ENCODE results near the gene TSFM.

DNA sequence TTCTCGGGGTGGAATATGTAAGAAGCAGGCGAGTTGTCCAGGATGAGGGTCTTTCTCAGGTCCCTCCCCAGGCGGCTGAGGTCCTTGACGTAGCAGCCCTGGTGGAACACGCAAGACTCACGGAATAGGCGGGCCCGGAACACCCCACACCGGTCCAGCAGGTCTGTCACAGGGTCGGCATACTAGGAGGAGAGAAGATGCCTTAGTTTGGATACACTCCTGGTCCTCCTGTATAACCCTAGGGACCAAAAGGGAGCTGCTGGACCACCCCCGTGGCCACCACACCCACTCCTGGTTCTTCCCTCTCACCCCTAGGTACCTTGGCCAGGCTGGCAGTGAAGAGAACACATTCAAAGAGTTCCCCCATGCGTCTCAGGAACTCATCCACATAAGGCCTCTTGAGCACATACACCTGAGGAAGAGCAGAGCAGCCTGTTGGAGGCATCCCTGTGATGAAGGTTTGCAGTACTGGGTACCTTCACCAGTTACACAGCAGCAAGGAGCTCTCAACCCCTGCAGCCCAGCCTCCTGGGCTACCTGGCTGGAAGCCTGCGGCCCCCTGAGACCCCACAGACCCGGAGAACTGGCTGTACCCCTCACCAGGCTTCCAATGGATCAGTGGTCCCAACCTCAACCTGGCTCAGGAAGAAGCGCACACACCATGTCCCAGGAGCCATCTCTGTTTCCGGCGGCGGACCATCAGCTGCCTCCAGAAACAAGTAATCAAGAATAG, 41.5 kb downstream of the TSFM start:
- TF ChIP-seq, protein P1, sequence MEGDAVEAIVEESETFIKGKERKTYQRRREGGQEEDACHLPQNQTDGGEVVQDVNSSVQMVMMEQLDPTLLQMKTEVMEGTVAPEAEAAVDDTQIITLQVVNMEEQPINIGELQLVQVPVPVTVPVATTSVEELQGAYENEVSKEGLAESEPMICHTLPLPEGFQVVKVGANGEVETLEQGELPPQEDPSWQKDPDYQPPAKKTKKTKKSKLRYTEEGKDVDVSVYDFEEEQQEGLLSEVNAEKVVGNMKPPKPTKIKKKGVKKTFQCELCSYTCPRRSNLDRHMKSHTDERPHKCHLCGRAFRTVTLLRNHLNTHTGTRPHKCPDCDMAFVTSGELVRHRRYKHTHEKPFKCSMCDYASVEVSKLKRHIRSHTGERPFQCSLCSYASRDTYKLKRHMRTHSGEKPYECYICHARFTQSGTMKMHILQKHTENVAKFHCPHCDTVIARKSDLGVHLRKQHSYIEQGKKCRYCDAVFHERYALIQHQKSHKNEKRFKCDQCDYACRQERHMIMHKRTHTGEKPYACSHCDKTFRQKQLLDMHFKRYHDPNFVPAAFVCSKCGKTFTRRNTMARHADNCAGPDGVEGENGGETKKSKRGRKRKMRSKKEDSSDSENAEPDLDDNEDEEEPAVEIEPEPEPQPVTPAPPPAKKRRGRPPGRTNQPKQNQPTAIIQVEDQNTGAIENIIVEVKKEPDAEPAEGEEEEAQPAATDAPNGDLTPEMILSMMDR (conservative IDR thresholded peaks at IDR 0.05; ENCODE audit: low read depth, low read length): no peak
- TF ChIP-seq EZH2 (IDR thresholded peaks at IDR 0.05; ENCODE audit: borderline replicate concordance, low read depth, low read length, poor library complexity, severe bottlenecking): no peak

Data from A673 (cell line).